VCaP (cell line): ENCODE data around the gene EGR1.
A peak's percentile ranks its signal among the peaks of the same experiment; 100 is the strongest.

Experiments
- H3K27ac ChIP-seq: fragments of 450-650 bp; 2 replicates; pipeline ENCODE4 v1.5.1; 2017
- TF ChIP-seq, protein P1 (sequence below): fragments of 450-650 bp; conservative IDR thresholded peaks from 2 replicates; pipeline ENCODE4 v1.5.1; 2017; ENCODE audit warnings: mild to moderate bottlenecking, moderate library complexity

Gene EGR1

DNA sequence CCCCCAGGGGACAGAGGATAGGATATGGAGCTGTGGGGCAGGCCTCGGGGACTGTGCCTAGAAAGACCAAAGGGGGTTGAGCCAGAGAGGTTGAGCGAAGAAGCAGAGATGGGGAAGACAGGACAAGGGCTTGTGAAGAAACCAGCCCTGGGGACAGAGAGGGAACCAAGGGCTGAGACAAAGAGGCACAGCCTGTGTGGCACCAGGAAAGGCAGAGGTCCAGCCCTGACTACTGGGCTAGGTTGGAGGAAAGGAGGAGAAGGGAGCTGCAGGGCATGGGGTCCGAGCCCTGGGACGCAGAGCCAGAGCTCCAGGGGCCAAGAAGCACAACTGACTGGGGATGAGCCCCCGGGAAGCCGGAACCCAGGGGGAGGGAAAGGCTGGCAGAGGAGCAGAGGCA is 17.2 kb upstream of the EGR1 start:
- TF ChIP-seq, protein P1, sequence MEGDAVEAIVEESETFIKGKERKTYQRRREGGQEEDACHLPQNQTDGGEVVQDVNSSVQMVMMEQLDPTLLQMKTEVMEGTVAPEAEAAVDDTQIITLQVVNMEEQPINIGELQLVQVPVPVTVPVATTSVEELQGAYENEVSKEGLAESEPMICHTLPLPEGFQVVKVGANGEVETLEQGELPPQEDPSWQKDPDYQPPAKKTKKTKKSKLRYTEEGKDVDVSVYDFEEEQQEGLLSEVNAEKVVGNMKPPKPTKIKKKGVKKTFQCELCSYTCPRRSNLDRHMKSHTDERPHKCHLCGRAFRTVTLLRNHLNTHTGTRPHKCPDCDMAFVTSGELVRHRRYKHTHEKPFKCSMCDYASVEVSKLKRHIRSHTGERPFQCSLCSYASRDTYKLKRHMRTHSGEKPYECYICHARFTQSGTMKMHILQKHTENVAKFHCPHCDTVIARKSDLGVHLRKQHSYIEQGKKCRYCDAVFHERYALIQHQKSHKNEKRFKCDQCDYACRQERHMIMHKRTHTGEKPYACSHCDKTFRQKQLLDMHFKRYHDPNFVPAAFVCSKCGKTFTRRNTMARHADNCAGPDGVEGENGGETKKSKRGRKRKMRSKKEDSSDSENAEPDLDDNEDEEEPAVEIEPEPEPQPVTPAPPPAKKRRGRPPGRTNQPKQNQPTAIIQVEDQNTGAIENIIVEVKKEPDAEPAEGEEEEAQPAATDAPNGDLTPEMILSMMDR = no peak
- H3K27ac ChIP-seq = no peak overlapping the region

DNA sequence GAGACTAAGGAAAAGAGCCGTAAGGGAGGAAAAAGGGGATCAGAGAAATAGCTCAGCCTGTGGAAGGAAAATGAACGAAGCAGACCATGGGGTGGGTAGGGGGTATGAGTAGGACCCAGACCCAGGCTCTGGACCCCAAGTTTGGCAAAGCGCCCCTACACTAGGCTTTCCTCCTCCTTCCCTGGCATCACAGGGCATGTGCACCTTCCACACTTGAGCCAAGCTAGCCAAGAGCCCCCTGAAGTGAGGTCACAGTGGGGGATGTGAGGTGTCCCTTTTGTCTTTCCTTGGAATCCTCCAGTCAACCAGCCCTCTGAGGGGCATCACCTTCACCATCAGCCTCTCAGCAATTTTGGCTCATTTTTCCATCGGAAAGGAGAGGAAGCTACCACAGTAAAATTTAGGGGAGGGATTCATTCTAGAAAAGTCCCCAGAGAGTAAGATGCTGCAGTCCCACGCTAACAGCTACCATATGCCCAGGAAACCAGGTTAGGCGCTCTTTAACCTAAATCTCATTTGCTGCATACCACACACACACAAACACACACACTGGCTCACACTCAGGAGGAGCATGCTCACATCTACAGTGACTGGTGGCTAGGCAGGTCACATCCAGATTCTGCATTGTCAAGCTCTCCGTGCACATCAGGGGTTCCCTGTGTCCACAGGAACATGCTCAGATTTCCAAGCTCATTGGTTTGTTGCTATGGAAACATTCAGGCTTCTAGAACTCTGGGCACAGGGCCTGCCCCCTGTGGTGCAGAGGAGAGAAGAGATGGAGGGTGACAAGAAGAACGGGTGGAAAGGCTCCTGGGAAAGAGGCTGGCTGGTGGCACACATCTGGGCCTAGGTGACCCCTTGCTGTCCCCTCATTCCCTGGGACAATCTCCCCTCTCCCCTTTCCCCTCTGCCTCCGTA is 16.5 kb upstream of the EGR1 start:
- H3K27ac ChIP-seq = peak overlapping the region; percentile 55; the same call in 1 of the 2 replicates
- TF ChIP-seq, protein P1 = no peak

GRCh38 chr5:138449501-138450239 is 15.6 kb upstream of the EGR1 start:
- TF ChIP-seq, protein P1 = peak; percentile 100
- peak overlapping the region; percentile 55 for H3K27ac ChIP-seq

DNA sequence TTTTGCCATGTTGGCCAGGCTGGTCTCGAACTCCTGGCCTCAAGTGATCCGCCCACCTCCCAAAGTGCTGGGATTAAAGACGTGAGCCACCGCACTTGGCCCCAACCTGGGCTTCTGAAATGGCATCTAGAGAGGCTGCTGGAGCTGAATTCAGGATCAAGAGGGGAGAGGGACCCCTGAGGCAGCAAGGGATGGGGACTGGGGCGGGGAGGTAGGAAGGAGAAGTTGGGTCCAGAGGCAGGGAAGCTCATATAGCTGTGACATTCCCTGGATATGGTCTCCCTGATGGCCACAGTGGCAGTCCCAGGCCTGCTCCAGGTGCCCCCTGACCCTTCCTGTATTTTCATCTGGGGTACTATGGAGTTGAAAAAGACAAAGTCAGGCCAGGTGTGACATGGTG is 14.3 kb upstream of the EGR1 start:
- TF ChIP-seq, protein P1 = no peak
- peak overlapping the region; percentile 55; the same call in 1 of the 2 replicates for H3K27ac ChIP-seq

GRCh38 chr5:138452720-138453119 is 12.6 kb upstream of the EGR1 start:
- TF ChIP-seq, protein P1 = no peak

GRCh38 chr5:138453590-138453989 is 11.7 kb upstream of the EGR1 start:
- TF ChIP-seq, protein P1 = no peak
- H3K27ac ChIP-seq = no peak overlapping the region

More at GRCh38 chr5:138452720-138453119, 12.6 kb upstream of the EGR1 start:
- H3K27ac ChIP-seq = no peak overlapping the region

DNA sequence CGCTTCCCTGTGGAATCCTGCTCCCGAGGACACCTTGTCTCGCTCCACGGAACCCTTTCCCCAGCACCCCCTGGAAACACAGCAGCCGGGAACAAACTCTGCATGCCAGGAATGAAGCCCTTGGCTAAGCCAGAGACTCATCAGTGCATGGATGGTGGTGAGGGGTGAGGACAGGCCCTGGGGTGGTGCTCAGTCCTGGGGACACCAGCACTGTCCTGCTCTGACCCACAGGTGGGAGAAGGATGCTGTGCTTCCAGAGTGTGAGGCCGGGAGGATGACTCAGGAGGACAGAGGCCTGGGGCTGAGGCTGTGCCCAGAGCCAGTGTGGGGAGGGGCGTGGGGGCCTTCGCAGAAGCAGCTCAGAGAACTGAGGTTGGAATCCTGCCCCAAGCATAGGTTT is 11.2 kb upstream of the EGR1 start:
- no peak overlapping the region for H3K27ac ChIP-seq
- TF ChIP-seq, protein P1 = no peak
